Parathyroid adenoma (tissue), 2 donors: Measurements from ENCODE around the gene DIAPH3.

Source experiments
- H2AFZ ChIP-seq: fragments of 300-600 bp; sonication (generic); one replicate; pipeline ENCODE4 v1.7.0; 2017; ENCODE audit warnings: antibody characterized with exemption, mild to moderate bottlenecking
- H3K27ac ChIP-seq: fragments of 300-600 bp; sonication (generic); one replicate; pipeline ENCODE4 v1.7.0; 2017
- H3K27me3 ChIP-seq: fragments of 300-600 bp; sonication (generic); one replicate; pipeline ENCODE4 v1.7.0; 2017; ENCODE audit warnings: low read length; ENCODE audit not compliant: control insufficient read depth, insufficient read depth
- H3K36me3 ChIP-seq: fragments of 300-600 bp; sonication (generic); one replicate; pipeline ENCODE4 v1.7.0; 2017; ENCODE audit warnings: low read length; ENCODE audit not compliant: control insufficient read depth, insufficient read depth
- H3K4me1 ChIP-seq: fragments of 300-600 bp; sonication (generic); one replicate; pipeline ENCODE4 v1.7.0; 2017; ENCODE audit warnings: control low read depth
- H3K4me2 ChIP-seq: fragments of 300-600 bp; sonication (generic); one replicate; pipeline ENCODE4 v1.7.0; 2017; ENCODE audit warnings: low read length
- H3K4me3 ChIP-seq: fragments of 300-600 bp; sonication (generic); one replicate; pipeline ENCODE4 v1.7.0; 2017; ENCODE audit warnings: low read depth, low read length
- H3K79me2 ChIP-seq: fragments of 300-600 bp; sonication (generic); one replicate; pipeline ENCODE4 v1.7.0; 2017; ENCODE audit warnings: control low read depth
- H3K9ac ChIP-seq: fragments of 300-600 bp; sonication (generic); one replicate; pipeline ENCODE4 v1.7.0; 2017; ENCODE audit warnings: mild to moderate bottlenecking
- H3K9me3 ChIP-seq: fragments of 300-600 bp; sonication (generic); one replicate; pipeline ENCODE4 v1.7.0; 2017; ENCODE audit warnings: low read length; ENCODE audit not compliant: control insufficient read depth
- TF ChIP-seq, protein P1 (sequence below): fragments of 300-600 bp; sonication (generic); IDR thresholded peaks from one replicate; pipeline ENCODE4 v1.7.0; 2017; ENCODE audit warnings: antibody characterized with exemption, mild to moderate bottlenecking
- donor health status: primary hyperparathyroidism.

Gene DIAPH3

DNA sequence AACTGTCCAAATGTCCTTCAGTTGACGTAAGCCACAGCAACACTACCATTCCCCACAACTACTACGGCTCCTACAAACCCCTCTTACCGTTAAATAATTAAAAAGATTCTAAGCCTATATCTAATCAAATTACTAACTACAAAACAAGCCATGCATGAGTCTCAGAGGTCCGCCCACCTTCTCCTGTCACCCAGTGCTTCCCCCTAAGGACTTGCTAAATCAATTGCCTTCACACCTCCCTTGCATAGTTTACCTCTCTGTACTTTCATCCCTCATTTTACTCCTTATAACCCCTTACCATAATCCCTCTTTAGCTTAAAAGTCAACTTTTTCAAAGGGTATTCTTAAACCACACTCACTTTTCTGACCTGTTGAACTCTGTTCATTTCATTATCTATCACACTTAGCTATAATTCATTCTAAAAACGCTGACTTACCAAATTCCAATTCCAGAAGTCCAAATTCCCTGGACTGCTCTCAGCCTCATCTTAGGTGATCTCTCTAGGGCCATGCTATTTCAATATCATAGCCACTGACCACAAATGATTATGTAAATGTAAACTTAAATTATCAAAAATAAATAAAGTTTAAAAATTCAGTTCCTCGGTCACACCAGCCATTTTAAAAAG, 187.8 kb downstream of the DIAPH3 start:
- no peaks in the 10 kb centered on the region for H3K36me3 ChIP-seq
- no peak overlapping the region for H2AFZ ChIP-seq
- H3K4me2 ChIP-seq, result no peak overlapping the region
- no peak overlapping the region for H3K27ac ChIP-seq
- TF ChIP-seq, protein P1, sequence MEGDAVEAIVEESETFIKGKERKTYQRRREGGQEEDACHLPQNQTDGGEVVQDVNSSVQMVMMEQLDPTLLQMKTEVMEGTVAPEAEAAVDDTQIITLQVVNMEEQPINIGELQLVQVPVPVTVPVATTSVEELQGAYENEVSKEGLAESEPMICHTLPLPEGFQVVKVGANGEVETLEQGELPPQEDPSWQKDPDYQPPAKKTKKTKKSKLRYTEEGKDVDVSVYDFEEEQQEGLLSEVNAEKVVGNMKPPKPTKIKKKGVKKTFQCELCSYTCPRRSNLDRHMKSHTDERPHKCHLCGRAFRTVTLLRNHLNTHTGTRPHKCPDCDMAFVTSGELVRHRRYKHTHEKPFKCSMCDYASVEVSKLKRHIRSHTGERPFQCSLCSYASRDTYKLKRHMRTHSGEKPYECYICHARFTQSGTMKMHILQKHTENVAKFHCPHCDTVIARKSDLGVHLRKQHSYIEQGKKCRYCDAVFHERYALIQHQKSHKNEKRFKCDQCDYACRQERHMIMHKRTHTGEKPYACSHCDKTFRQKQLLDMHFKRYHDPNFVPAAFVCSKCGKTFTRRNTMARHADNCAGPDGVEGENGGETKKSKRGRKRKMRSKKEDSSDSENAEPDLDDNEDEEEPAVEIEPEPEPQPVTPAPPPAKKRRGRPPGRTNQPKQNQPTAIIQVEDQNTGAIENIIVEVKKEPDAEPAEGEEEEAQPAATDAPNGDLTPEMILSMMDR, result no peak
- H3K27me3 ChIP-seq, result no peaks in the 10 kb centered on the region
- no peak overlapping the region for H3K9ac ChIP-seq
- H3K4me3 ChIP-seq, result no peak overlapping the region
- H3K9me3 ChIP-seq, result no peaks in the 10 kb centered on the region
- H3K79me2 ChIP-seq, result no peaks in the 10 kb centered on the region
- H3K4me1 ChIP-seq, result no peaks in the 10 kb centered on the region

DNA sequence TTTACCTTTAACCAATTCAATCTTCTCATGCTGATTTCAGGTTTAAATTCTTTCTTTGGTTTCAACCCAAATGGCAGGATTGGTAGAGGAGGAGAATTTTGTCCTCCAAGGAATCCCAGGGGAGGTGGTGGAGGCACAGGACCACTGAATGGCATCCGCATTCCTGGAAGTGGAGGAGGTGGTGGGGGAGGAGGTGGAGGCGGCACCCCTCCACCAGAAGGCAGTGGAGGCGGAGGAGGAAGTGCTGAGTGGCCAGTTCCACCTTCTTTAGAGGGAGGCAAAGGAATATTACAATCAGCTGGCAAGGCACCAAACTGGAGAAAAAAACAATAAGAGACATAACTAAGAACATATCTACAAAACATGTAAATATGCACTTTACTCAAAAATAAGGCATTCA, 192.9 kb downstream of the DIAPH3 start:
- no peaks in the 10 kb centered on the region for H3K36me3 ChIP-seq
- no peaks in the 10 kb centered on the region for H3K27me3 ChIP-seq
- H3K27ac ChIP-seq, result no peak overlapping the region
- no peak overlapping the region for H2AFZ ChIP-seq
- no peaks in the 10 kb centered on the region for H3K4me1 ChIP-seq
- no peaks in the 10 kb centered on the region for H3K9me3 ChIP-seq
- H3K9ac ChIP-seq, result no peak overlapping the region
- no peaks in the 10 kb centered on the region for H3K79me2 ChIP-seq
- no peak overlapping the region for H3K4me2 ChIP-seq
- H3K4me3 ChIP-seq, result no peak overlapping the region
- TF ChIP-seq, protein P1, result no peak

DNA sequence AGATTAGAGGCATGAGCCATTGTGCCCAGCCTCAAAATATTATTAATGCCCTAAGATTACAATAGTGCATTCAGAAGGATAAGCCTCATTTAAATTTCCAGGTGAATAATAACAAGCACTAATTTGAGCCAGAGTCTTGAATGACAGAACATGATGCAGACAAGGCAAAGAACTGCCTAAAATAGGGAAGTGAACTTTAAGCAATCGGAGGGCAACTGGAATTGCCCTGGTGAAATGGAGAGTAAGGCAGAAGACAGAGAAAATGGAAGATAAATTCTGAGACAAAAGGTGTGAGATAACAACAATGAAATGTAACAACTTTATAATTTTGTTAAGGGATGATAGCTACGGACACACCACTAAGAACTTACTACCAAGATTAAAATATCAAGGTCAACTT, 199.9 kb downstream of the DIAPH3 start:
- H3K79me2 ChIP-seq, result no peaks in the 10 kb centered on the region
- H2AFZ ChIP-seq, result no peak overlapping the region
- H3K27me3 ChIP-seq, result no peaks in the 10 kb centered on the region
- H3K4me3 ChIP-seq, result no peak overlapping the region
- H3K4me2 ChIP-seq, result no peak overlapping the region
- TF ChIP-seq, protein P1, result no peak
- no peak overlapping the region for H3K9ac ChIP-seq
- H3K36me3 ChIP-seq, result no peaks in the 10 kb centered on the region
- H3K4me1 ChIP-seq, result no peaks in the 10 kb centered on the region
- H3K27ac ChIP-seq, result no peak overlapping the region
- no peaks in the 10 kb centered on the region for H3K9me3 ChIP-seq

DNA sequence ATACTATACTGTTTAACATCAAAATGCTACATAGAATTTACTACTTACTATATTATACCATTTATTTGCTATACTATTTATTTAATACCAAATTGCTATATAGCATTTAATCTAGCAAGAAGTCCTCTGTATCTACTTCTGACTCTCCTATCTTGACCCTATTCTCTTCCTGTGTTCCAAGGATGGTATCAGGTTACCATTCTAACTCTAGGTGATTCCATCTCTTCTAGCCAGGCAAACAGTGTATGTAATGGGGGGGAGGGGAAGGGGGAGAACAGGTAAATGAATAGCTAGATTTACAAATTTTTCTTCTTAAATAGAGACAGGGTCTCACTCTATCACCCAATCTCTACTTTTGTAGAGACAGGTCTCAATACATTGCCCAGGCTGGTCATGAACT, 200.3 kb downstream of the DIAPH3 start:
- H3K27me3 ChIP-seq, result no peaks in the 10 kb centered on the region
- no peak overlapping the region for H3K4me2 ChIP-seq
- TF ChIP-seq, protein P1, result no peak
- no peaks in the 10 kb centered on the region for H3K9me3 ChIP-seq
- no peaks in the 10 kb centered on the region for H3K79me2 ChIP-seq
- H3K4me1 ChIP-seq, result no peaks in the 10 kb centered on the region
- no peaks in the 10 kb centered on the region for H3K36me3 ChIP-seq
- no peak overlapping the region for H3K9ac ChIP-seq
- H3K4me3 ChIP-seq, result no peak overlapping the region
- H2AFZ ChIP-seq, result no peak overlapping the region
- H3K27ac ChIP-seq, result no peak overlapping the region

DNA sequence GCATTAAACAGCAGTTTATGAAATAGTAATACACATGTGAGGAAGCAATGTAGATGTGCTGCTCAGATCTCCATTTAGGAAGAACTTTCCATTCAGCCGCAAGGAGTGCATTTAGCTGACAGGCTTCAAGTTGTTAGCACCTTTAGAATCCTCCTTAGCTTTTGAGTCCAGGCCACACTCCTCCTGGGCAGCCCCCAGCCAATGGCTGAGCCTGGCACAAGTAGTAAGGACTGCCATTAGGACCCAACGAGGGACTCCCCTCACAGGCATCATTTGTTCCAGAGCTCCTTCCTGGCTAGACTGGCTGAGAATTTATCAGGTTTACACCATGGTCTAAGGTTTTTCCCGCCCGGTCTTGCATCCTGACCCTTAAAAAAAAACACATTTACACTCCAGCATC, 201.4 kb downstream of the DIAPH3 start:
- no peaks in the 10 kb centered on the region for H3K4me1 ChIP-seq
- H2AFZ ChIP-seq, result no peak overlapping the region
- no peaks in the 10 kb centered on the region for H3K9me3 ChIP-seq
- H3K4me3 ChIP-seq, result no peak overlapping the region
- H3K27ac ChIP-seq, result no peak overlapping the region
- H3K36me3 ChIP-seq, result no peaks in the 10 kb centered on the region
- TF ChIP-seq, protein P1, result no peak
- H3K27me3 ChIP-seq, result no peaks in the 10 kb centered on the region
- H3K79me2 ChIP-seq, result no peaks in the 10 kb centered on the region
- no peak overlapping the region for H3K4me2 ChIP-seq
- H3K9ac ChIP-seq, result no peak overlapping the region
